ENCODE results near the gene CCT2.

DNA sequence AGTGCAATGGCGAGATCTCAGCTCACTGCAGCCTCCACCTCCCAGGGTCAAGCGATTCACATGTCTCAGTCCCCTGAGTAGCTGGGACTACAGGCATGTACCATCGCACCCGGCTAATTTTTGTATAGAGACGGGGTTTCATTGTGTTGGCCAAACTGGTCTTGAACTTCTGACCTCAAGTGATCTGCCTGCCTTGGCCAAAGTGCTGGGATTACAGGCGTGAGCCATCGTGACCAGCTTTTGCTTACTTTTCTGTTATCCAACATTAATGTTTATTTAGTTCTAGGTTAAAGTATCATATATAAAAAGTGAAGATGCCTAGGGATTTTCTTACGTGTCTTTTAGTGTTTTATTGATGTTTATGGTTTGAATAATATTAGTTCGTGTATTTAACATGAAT is 28.9 kb upstream of the CCT2 start:
- TF ChIP-seq NFIC (IDR thresholded peaks at IDR 0.05; ENCODE audit: low read depth, low read length) (no peak), ESRRA (IDR thresholded peaks at IDR 0.05; ENCODE audit: low read length) (no peak), RAD21 (IDR thresholded peaks at IDR 0.05; ENCODE audit: insufficient read depth, low read depth, low read length) (no peak), SUZ12 (IDR thresholded peaks at IDR 0.05; ENCODE audit: unreplicated experiment) (no peak), POLR2AphosphoS5 (IDR thresholded peaks at IDR 0.05; ENCODE audit: low read length) (no peak), HDAC2 (IDR thresholded peaks at IDR 0.05) (no peak), ATF3 (IDR thresholded peaks at IDR 0.05; ENCODE audit: borderline replicate concordance, extremely low read depth, low read depth, low read length) (no peak), NKRF (conservative IDR thresholded peaks at IDR 0.05) (no peak), CREM (IDR thresholded peaks at IDR 0.05; ENCODE audit: low read depth) (no peak), POLR2A (IDR thresholded peaks at IDR 0.05; ENCODE audit: low read depth, low read length) (no peak), TAF1 (IDR thresholded peaks at IDR 0.05; ENCODE audit: borderline replicate concordance, low read depth, low read length) (no peak), SP1 (IDR thresholded peaks at IDR 0.05; ENCODE audit: low read depth, low read length) (no peak)
